HG03159 (cell line): ENCODE data around the gene MEGF11.

ENCODE experiments used
- ATAC-seq: cut with Tn5 transposase; IDR thresholded peaks from one replicate; pipeline ENCODE4 v1.9.1; 2021; ENCODE audit warnings: mild to moderate bottlenecking, moderate library complexity; ENCODE audit not compliant: unreplicated experiment

MEGF11 gene

GRCh38 chr15:65925338-65925737 is 328.2 kb downstream of the MEGF11 start:
- ATAC-seq: no peak

- no peak for ATAC-seq
Measured at GRCh38 chr15:65924004-65924403, 329.5 kb downstream of the MEGF11 start.

DNA sequence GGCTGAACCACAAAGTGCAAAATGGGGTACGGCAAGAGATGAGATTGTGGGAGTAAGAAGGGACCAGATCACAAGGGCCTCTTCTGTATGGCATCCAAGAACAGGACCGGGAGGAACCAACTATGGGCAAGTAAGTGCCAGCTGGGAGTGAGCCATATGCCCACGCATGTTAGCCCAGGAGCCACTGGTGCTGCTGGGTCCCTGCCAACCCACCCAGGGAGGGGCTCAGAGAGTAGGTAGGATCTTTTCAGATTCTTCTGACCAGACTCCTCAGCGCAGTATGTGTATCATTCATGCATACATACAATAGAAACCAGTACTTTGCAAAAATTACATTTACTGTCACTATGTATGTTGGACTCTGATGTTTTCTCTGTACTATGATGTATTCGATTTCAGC is 330.3 kb downstream of the MEGF11 start:
- ATAC-seq: no peak

DNA sequence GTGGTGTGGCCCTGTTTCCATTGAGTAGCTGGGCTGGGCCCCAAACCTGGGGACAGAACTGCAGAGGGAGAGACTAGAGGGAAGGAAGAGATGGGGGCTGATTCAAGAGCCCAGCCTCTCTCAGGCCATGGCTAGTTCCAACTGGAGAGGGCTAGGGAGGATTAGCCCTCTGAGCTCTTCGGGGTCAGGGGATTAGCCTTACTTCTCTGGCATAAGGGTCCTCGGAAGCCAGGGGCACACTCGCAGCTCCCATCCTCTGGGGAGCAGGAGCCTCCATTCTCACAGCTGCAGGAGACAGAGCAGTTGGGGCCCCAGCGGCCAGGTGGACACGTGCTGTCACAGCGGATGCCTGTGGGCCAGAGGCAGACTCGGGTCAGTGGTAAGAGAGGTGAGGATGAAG is 330.9 kb downstream of the MEGF11 start:
- no peak for ATAC-seq

GRCh38 chr15:65921780-65922179 is 331.8 kb downstream of the MEGF11 start:
- no peak for ATAC-seq

DNA sequence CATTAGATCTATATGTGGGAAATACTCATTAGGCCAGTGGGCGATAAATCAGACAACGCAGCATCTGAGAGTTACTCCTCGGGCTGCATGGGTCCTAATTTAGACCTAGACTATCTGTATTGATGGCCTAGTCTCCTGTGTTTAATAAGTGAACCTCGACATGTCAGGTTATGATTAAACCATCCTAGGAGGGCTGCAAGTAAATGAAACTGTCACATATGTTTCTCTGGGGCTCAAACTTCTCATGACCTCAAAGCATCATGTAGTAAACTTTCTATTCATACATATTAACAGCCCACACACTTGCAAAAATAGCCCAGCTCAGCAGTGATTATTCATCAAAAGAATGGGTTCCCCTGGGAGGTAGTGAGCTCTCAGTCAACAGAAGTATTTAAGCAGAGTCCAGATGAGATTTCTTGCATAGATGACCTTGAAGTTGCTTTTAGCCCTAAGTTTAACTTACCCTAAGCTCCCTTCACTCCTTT is 332.7 kb downstream of the MEGF11 start:
- peak; percentile 37 for ATAC-seq

DNA sequence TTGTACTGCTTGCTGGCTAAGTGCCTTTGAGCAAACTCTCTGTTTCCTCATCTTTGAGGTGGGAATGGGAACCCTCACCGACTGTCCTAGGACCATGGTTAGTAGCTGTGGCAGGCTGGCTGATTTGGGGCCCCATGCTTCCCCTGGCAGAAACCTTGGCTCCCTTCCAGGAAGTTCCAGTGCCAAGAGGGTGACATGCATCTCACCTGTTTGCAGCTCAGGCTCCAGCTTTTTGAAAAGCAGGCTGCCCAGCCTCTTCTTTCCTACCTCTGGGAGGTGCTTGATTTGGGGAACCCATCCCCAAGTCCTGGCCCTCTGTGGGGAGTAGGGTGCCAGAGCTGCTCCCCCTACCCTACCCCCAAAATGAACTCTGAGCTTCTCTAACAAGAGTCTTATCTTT is 333.4 kb downstream of the MEGF11 start:
- no peak for ATAC-seq

- no peak for ATAC-seq
Measured at GRCh38 chr15:65919353-65919752, 334.2 kb downstream of the MEGF11 start.

DNA sequence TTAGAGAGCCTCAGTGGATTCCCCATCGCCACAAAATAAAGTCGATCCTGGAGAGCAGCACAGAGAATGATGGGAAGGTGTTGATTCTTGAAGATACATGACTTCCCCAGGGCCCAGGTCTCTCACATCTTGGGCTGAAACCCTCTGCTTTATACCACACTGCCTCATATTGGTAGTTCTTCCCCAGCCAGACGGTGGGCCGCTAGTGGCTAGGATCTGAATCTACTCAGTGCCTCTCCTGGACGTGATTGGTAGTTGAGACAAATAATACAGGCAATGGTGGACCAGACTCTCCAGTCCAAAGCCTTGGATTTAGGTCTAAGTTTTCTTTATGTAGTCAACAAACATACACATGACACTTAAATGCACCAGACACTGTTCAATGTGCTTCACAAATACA is 334.6 kb downstream of the MEGF11 start:
- ATAC-seq: no peak

DNA sequence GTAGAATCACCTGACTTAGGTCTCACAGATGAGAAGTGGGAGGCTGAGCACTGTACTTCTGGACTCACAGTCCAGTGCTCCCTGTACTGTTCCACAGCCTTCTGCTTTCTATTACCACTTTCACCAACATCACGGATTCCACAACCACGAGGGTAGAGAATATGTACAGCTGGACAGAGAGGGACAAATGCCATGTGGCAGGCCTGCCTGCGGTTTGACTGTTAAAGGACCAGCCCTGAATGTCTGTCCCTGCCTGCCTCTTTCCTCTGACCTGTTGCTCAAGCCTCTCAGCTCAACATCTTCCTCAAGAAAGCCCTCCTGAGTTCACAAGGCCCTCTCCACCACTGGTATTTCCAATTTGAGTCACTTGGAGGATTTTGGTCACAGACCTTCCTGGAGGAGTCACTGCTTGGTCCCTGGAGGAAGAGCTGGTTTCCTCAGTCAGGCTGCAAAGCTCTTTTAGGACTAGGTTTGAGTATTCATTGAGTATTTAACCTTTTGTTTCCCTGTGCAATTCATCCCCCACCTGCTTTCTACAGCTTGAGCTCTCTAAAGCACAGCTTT is 335.1 kb downstream of the MEGF11 start:
- no peak for ATAC-seq

DNA sequence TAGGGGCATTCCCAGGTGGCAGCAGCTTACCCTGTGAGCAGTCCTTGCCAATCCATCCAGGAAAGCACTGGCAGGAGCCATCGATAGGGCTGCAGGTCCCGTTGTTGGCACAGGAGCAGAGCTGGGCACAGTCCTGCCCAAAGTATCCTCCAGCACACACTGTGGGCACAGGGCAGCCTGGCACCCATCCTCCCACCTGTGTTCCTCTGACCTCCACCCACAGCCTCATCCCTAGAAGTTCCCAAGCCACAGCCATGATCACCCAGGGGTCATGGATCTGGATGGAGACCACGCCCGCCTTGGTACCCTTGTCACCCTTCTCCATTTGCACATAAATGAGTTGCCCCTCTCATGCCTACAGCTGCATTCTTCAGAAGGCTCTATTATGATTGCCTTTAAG is 335.6 kb downstream of the MEGF11 start:
- no peak for ATAC-seq

GRCh38 chr15:65917407-65917756 is 336.2 kb downstream of the MEGF11 start:
- no peak for ATAC-seq

DNA sequence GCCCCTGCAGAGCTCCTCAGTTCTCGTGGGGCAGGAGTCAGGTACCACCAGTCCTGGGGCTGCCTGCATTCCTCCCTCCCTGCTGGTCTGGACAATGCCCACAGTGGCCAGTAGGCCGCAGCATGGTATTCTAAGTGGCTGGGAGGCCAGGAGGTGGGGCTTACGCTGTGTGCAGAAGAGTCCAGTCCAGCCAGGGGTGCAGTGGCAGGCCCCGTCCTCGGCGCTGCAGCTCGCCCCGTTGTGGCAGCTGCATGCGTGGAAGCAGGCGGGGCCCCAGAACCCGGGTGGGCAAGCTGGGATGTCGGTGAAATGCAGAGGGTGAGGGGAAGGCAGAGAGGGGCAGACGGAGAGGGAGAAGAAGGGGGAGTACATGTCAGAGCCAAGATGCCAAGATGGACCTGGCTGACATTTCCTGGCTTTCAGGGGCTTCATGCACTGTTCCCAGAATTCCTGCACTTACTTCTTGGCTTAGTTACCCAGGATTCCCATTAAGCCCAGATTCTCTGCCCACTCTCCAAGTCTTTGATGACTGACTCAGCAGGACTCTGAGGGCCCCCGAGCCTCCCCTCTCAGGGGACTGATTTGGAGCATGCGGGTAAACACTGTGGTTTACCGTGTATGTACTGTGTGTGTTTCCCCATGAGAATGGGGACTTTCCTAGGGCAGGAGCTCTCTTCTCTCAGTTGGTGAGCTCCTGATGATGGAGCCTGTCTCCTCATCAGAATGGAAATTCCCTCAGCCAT is 336.7 kb downstream of the MEGF11 start:
- ATAC-seq: peak; percentile 54

GRCh38 chr15:65916041-65916663 is 337.4 kb downstream of the MEGF11 start:
- no peak for ATAC-seq

DNA sequence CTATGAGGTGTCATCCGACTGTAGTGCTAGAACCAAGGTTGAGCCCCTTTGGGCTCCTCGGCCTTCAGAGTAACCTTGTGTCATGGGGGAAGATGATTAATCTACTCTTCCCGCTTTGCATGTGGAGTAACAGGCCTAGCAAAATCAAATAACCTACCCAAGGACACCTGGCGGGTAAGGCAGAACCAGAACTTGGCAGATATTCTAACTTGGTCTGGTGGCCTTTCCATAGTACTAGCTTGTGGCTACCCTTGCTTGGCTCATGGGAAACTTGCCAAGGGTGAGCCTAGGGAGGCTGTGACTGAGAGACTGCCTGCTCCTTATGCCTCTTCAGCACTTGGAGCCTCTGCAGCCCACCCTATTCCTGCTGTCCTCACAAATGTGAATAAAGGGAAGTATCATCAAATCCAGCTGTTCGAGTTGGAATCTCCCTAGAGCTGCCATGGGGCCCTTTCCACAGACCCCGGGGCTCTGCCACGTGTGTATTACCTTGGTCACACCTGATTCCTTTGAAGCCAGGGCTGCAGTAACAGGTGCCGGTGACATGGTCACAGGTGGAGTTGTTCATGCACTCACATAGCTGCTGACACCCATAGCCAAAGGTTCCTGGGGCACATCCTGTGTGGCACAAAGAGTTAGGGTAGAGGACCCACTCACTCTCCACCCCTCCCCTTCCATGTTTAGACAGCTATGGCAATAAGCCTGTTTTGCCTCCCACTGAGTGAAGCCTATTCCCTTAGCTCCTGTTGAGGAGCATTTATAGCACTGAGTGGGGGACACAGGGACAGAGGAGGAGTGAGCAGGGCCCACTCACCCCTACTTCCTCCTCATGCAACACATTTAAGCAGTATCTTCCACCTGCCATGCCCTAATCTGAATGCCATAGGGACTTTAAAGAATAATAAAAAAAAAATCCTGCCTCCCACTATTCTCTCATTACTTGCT is 338.3 kb downstream of the MEGF11 start:
- no peak for ATAC-seq

DNA sequence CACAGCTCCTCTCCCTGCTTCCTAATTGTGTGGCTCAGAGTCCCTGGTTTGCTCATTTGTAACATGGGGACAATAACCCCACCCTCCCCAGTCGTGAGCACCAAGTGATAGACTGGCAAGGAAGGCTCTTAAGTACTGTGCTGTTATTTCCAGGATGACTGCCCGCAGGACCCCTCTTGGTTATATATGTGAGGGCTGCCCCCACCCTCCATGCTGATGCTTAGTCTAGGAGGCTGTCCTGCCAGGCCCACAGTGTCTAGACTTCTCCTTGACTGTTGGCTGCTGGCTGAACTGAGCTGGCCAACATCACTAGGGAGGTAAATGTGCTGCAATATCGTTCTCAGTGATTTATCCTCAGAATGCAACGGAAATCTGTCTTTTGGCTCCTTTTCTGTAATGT is 339.2 kb downstream of the MEGF11 start:
- no peak for ATAC-seq

GRCh38 chr15:65913631-65914199 is 339.8 kb downstream of the MEGF11 start:
- no peak for ATAC-seq

DNA sequence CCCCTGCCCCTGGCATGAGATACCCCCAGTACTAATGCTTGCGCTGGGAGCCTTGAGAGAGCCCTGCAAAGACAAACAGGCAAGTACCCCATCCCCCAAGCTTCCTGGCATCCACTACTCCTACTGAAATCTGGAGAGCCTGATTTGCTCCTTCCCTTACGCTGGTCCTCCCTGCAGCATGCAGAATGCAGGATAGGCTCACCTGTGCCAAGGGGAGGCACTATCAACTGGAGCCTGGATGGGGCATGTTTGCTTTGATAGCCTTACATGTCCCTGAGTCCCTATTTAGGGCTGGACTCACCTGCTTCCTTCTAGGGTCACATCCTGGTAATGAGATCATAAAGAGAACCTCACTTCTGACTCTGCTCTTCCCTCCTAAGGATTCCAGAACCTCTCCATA is 341.3 kb downstream of the MEGF11 start:
- no peak for ATAC-seq

DNA sequence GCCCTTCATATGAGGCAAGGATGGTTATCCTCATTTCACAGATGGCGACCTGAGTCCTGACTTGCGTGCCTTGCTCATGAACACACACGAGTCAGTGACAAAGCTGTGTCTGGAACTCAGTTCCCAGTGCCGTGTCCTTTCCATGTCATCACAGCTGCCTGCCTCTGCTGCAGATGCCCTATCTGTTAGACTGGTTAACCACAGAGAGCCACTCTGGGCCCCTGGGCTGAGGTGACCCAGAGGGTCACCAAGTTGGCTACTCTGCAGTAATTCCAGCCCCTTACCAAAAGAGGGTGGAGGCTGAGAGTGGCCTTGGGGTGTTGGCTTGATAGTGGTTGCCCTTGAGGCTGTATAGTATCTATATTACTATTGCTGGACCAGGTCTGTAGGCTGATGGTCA is 343.2 kb downstream of the MEGF11 start:
- ATAC-seq: no peak

DNA sequence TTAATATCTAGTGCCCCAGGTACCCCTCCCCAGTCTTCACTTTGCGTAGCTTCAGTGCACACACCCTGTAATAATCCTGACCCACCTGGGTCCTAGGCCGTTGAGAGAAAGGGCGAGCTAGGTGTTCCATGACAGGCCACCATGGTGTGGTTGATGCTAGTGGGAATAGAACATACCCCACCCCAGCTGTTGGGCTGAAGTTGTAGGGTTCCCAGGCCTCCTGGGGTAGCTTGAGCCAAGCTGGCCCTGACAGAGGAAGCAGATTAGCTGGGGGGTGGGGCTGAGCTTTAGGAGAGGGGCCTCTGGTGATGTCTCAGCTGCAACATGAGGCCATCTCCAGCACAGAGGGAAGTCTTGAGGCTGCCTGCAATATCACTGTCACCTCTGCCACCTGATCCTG is 343.7 kb downstream of the MEGF11 start:
- ATAC-seq: no peak

DNA sequence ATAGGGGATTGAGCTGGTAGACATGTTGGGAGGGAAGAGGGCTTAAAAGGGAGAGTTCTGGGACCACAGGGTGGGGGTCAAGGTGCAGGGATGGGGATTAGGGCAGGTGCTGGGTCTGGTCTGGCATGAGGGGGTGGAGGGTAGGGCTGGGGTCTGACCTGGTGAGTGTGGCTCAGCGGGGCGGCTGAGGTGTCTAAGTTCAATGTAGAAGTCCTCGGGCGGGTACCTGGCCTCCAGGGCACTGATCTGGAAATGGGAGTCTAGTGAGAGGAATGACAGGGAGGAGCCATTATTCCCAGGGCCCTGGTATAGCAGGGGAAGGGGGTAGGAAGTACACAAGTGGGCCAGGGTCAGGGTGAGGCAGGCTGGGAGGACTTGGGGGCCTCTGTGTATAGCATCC is 344.7 kb downstream of the MEGF11 start:
- no peak for ATAC-seq
